ENCODE results near the gene LRRC7. TPM values are rescaled to one million over a fixed set of nuclear protein-coding genes. Genes with fewer than 3 reads are reported as not detected.
"Not testable (repeated sequence)": the region's sequence is repeated elsewhere in the genome, so short reads cannot be mapped to it uniquely, and the experiment has no call there.

Gene LRRC7
- total RNA-seq, 2 experiments from 2014 or later = not detected

DNA sequence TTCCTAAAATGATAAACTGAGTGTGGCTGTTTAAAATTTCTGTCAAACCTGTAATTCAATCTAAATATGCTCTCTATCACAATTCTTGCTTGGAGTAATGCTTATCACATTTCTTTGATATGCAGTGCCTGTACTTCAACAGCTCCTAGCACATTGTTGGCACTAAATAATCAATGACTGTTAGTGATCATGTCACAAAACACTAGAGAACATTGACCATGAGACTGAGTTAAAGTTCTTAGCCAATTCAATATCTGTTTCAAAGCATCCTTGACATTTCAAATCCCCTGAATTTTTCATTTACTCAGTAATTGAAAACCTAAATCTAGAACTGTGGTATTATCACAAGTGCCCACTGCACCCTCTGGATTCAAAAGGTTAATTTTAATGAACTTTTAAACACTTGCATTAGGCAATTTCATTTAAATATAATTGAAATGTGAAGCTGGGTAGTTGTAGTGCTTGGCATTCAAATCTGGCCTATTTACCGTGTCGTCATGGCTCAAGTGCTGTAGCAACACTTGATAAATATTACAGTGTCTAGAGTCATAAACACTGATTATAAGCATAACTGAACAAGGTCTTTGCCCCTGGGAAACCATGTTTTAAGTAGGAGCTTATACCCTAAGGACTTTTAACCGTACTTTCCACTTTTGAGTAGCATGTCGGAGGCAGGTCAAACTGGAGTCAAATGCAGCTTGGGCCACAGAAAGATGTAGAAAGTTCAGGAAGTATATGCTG, 143.6 kb downstream of the LRRC7 start:
- ChIA-PET CTCF (no interaction called here), POLR2A (no interaction called here)
- intact Hi-C loops (cut with micrococcal nuclease) = no loop called here
- Mint-ChIP-seq H3K27me3 (no peaks in the 10 kb centered on the region), H3K27ac (no peak overlapping the region), H3K36me3 (no peaks in the 10 kb centered on the region), H3K4me1 (ENCODE audit: low read depth) (no peaks in the 10 kb centered on the region), H3K9me3 (peaks cover 10% of the 10 kb centered on the region), H3K4me3 (no peak overlapping the region)
- DNase-seq = no peak

DNA sequence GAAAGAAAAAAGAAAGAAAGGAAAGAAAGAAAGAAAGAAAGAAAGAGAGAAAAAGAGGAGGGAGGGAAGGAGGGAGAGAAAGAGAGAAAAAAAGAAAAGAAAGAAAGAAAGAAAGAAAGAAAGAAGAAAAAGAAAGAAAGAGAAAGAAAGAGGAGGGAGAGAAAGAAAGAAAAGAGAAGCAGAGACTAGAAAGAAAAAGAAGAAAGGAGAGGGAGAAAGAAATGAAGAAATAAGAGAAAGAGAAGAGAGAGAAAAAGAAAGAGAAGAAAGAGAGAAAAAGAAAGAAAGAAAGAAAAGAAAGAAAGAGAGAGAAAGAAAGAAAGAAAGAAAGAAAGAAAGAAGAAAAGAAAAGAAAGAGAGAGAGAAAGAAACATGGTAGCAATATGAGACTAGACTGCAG, 150.1 kb downstream of the LRRC7 start:
- CTCF ChIA-PET; H3K27me3 Mint-ChIP-seq; H3K4me3 Mint-ChIP-seq; H3K4me1 Mint-ChIP-seq (ENCODE audit: low read depth); H3K27ac Mint-ChIP-seq; H3K9me3 Mint-ChIP-seq; POLR2A ChIA-PET; DNase-seq; intact Hi-C loops (cut with micrococcal nuclease); H3K36me3 Mint-ChIP-seq: not testable (repeated sequence)

DNA sequence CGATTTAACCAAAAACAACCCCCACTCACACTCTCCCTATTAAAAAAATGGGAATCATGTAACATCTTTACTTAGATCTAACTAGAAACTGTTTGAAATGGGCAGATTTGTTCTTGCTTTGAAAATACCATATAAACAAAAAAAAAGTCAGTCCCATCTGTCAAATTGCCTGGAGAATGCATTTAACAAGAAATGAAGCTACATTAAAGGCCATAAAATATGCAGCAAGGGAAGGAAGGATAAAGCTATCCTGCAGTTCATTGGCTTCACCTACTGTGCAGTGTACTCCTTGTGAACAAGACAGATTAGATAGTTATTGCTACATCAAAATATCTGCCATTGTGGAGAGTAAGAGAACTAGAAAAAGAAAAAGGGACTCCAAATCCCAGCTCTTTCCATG, 160.5 kb downstream of the LRRC7 start:
- no peak overlapping the region for H3K4me3 Mint-ChIP-seq
- DNase-seq = no peak
- H3K27ac Mint-ChIP-seq = no peak overlapping the region
- ChIA-PET CTCF (no interaction called here), POLR2A (no interaction called here)
- no peaks in the 10 kb centered on the region for H3K36me3 Mint-ChIP-seq
- H3K4me1 Mint-ChIP-seq (ENCODE audit: low read depth) = no peaks in the 10 kb centered on the region
- peaks cover 9% of the 10 kb centered on the region for H3K9me3 Mint-ChIP-seq
- intact Hi-C loops (cut with micrococcal nuclease) = no loop called here
- no peaks in the 10 kb centered on the region for H3K27me3 Mint-ChIP-seq

DNA sequence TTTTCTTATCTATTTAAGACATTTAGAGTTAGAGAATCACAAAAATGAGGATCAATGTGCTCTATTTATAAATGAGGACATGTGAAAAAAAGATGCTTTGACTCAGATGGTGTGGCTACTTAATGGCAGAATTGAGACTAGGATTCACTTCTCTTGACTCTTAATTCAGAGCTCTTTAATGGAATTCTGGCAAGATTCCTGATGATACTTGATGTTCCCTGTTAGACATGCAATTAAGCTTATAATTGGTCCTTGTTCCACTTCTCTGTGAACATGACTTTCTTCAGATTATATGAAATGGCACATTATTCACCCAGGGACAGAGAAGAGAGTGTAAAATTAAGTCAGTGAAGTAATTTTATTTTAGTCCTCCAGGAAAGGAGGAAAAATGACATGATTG, 165.3 kb downstream of the LRRC7 start:
- Mint-ChIP-seq H3K27me3 (no peaks in the 10 kb centered on the region), H3K9me3 (peaks cover 9% of the 10 kb centered on the region), H3K27ac (no peak overlapping the region), H3K36me3 (no peaks in the 10 kb centered on the region), H3K4me3 (no peak overlapping the region), H3K4me1 (ENCODE audit: low read depth) (no peaks in the 10 kb centered on the region)
- DNase-seq = no peak
- CTCF ChIA-PET = no interaction called here
- POLR2A ChIA-PET = no interaction called here
- intact Hi-C loops (cut with micrococcal nuclease) = no loop called here

DNA sequence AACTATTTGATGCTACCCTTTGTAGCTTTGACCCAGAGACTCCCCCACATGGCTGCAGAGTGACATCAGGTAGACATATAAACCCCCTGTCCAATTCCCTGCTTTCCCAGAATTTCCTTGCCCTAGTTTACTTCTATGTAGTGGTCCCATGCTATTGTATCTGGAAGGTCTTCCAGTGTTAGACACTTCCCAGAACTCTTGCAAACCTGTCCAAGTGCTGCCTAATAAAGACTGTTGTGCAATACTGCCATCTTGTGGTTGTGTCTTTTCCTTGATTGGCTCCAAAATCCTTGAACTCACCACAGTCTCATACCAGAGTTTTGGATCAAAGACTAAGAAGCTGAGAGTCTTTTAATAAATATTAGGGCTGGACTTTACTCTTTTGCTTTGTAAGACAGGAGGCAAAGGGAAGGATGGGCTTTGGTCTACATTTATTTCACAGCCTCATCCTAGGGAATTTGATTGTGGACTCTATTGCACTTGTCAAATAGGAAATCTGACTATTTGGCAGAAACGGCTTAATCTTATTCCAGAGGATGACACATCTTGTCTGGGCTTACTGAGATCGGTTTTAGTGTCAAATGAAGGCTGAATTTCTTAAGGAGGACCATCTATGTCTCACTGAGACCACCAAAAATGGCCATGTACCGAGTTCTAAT, 169.9 kb downstream of the LRRC7 start:
- Mint-ChIP-seq H3K9me3 (no peaks in the 10 kb centered on the region), H3K27me3 (no peaks in the 10 kb centered on the region), H3K4me3 (no peak overlapping the region), H3K36me3 (no peaks in the 10 kb centered on the region), H3K27ac (no peak overlapping the region), H3K4me1 (ENCODE audit: low read depth) (no peaks in the 10 kb centered on the region)
- intact Hi-C loops (cut with micrococcal nuclease) = loop anchor here (2.0 kb wide), 1 partner anchor 1267 kb away; no protein-coding TSS in a partner anchor
- no peak for DNase-seq
- ChIA-PET CTCF (interaction anchor here (0.6 to 1.8 kb wide), 5 partner anchors 206 to 1617 kb away, joined by 3 to 7 read pairs (median 4); no protein-coding TSS in a partner anchor), POLR2A (no interaction called here)

DNA sequence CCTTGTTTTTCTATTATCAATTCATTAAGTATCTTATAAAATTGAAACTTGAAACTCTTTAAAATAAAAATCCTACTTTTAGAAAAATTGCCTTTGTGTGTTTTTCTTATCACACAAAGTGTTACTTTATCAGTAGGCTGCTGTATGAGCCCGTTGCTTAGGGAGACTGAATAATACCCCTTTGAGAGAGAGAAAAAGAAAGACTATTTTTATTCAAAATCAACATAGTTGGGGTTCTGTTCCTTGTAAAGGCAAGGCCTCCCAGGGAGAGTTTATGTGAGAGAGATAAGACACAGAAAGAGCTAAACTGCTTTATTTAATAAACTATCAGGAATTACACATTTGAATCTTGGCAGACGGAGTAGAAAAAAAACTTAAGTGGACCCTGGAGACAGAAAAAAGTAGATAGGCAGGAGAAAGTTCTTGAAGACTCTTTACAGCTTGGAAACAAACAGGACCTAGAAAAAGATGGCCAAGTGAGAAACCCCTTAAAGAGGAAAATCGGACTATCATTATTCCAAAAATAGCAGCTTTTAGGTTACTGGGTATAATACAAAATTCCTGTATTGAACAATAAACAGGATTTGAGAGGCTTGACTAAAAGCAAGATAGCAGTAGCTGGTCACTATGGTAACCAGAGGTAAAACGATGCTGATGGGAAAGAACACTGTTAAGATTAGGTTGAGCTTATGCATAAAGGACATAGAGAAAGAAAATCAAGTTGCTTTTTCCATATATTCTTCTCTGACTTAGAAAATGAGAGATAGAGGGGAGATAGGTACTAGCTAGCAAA, 170.9 kb downstream of the LRRC7 start:
- no peaks in the 10 kb centered on the region for H3K27me3 Mint-ChIP-seq
- ChIA-PET CTCF (interaction anchor here (0.9 to 1.8 kb wide), 3 partner anchors 1616 to 1621 kb away, joined by 4 to 7 read pairs (median 6); no protein-coding TSS in a partner anchor), POLR2A (no interaction called here)
- intact Hi-C loops (cut with micrococcal nuclease) = no loop called here
- no peaks in the 10 kb centered on the region for H3K36me3 Mint-ChIP-seq
- H3K4me3 Mint-ChIP-seq = no peak overlapping the region
- no peak overlapping the region for H3K27ac Mint-ChIP-seq
- no peaks in the 10 kb centered on the region for H3K9me3 Mint-ChIP-seq
- H3K4me1 Mint-ChIP-seq (ENCODE audit: low read depth) = no peaks in the 10 kb centered on the region
- no peak for DNase-seq

DNA sequence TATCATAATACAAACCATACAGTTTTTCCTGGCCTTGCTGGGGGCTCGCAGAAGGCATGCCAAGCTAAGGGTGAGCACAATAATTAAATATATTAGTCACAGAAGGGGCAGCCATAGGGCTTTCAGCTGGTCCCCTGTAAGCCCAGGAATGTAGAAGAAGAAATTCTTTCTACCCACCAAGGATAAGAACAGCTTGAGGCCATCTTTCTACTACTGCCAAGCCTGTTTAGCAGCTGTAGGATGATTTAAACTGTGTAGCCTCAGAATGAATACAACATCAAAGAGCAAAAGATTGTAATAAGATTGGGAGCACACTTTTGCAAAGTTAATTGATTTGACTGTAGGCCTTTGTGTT, 171.5 kb downstream of the LRRC7 start:
- ChIA-PET POLR2A (no interaction called here), CTCF (interaction anchor here (1.6 to 1.8 kb wide), 2 partner anchors 1619 to 1622 kb away, joined by 6 to 7 read pairs; no protein-coding TSS in a partner anchor)
- H3K4me3 Mint-ChIP-seq = no peak overlapping the region
- H3K4me1 Mint-ChIP-seq (ENCODE audit: low read depth) = no peaks in the 10 kb centered on the region
- H3K36me3 Mint-ChIP-seq = no peaks in the 10 kb centered on the region
- intact Hi-C loops (cut with micrococcal nuclease) = no loop called here
- H3K9me3 Mint-ChIP-seq = no peaks in the 10 kb centered on the region
- H3K27me3 Mint-ChIP-seq = no peaks in the 10 kb centered on the region
- no peak overlapping the region for H3K27ac Mint-ChIP-seq
- DNase-seq = no peak

DNA sequence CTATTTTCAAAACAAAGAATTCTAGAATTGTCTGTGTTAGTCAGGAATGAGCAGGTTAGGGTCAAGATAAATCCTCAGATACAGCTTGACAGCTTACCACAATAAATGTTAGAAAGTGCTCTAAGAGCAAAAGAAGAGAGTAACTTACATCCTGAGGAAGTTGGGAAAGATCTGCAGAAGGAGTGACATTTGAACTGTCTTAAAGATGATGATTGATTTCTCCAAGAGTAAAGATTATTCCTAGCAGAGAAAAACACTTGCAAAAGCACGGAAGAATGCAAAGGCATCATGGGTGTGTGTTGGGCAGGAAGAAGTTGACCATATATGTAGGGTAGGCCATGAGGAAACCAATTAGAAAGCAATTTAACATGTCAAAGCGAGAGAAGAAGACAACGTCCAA, 175.4 kb downstream of the LRRC7 start:
- Mint-ChIP-seq H3K4me3 (no peak overlapping the region), H3K27ac (no peak overlapping the region), H3K4me1 (ENCODE audit: low read depth) (no peaks in the 10 kb centered on the region), H3K36me3 (no peaks in the 10 kb centered on the region), H3K9me3 (no peaks in the 10 kb centered on the region), H3K27me3 (no peaks in the 10 kb centered on the region)
- no peak for DNase-seq
- POLR2A ChIA-PET = no interaction called here
- CTCF ChIA-PET = no interaction called here
- intact Hi-C loops (cut with micrococcal nuclease) = no loop called here

DNA sequence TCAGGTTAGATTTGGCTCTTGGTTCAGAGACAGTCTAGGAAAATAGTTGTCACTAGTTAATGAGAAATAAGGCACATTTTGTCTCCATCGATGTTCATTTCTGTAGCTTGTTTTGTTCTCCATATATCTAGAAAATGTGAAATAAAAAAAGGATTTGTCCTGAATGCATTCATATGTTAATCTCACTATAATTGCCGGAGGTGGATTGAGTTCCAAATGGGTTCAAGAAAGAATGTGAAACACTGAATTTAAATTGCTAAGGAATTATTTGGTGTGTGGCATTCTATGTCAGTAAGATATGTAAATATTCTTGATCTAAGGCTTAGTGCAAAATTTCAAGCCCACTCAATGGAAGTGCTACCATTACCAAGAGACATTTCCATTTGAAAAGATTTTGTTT, 176.7 kb downstream of the LRRC7 start:
- intact Hi-C loops (cut with micrococcal nuclease) = no loop called here

DNA sequence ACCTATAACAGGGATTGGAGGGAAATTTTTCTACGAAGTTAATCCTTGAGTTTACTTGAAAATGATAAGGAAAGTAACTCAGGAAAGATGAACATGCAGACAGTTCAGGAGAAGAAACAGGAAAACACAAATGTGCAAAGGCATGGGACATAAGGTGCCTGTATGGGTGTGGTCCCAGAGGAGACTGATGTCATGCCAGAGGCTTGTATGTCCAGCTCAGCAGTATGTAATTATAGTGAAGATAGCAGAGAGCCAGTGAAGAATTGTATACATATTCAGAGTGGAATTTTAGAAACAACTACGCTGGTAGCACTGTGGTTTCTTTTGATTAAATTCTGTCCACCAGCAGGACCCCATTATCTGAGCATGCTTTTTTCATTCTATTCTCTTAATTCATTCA, 179.5 kb downstream of the LRRC7 start:
- ChIA-PET CTCF (no interaction called here), POLR2A (no interaction called here)
- no peak overlapping the region for H3K4me3 Mint-ChIP-seq
- no peak overlapping the region for H3K27ac Mint-ChIP-seq
- H3K36me3 Mint-ChIP-seq = no peaks in the 10 kb centered on the region
- no peak for DNase-seq
- H3K4me1 Mint-ChIP-seq (ENCODE audit: low read depth) = no peaks in the 10 kb centered on the region
- intact Hi-C loops (cut with micrococcal nuclease) = no loop called here
- H3K9me3 Mint-ChIP-seq = no peaks in the 10 kb centered on the region
- H3K27me3 Mint-ChIP-seq = no peaks in the 10 kb centered on the region

More for the DNA sequence above, 176.7 kb downstream of the LRRC7 start:
- Mint-ChIP-seq H3K4me1 (ENCODE audit: low read depth) (no peaks in the 10 kb centered on the region), H3K4me3 (no peak overlapping the region), H3K9me3 (no peaks in the 10 kb centered on the region), H3K27me3 (no peaks in the 10 kb centered on the region), H3K27ac (no peak overlapping the region), H3K36me3 (no peaks in the 10 kb centered on the region)
- no peak for DNase-seq
- POLR2A ChIA-PET = no interaction called here
- CTCF ChIA-PET = no interaction called here

DNA sequence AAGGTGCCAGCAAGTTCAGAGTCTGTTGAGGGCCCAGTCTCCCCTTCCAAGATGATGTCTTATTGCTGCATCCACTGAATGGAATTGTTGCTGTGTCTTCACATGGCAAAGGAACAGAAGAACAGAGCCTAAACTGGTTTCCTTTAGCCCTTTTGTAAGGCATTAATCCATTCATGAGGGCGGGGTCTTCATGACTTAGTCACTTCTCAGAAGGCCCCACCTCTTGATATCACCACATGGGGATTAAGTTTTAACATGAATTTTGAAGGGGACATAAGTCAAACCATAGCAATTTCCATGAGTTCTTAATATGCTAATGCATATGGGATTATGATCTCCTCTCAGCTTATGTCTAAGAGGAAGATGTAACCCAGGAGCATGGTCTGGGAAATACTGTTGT, 182.9 kb downstream of the LRRC7 start:
- H3K9me3 Mint-ChIP-seq = peaks cover 3% of the 10 kb centered on the region
- H3K4me3 Mint-ChIP-seq = no peak overlapping the region
- H3K27ac Mint-ChIP-seq = no peak overlapping the region
- POLR2A ChIA-PET = no interaction called here
- H3K36me3 Mint-ChIP-seq = no peaks in the 10 kb centered on the region
- H3K27me3 Mint-ChIP-seq = no peaks in the 10 kb centered on the region
- intact Hi-C loops (cut with micrococcal nuclease) = no loop called here
- DNase-seq = no peak
- CTCF ChIA-PET = no interaction called here
- no peaks in the 10 kb centered on the region for H3K4me1 Mint-ChIP-seq (ENCODE audit: low read depth)

DNA sequence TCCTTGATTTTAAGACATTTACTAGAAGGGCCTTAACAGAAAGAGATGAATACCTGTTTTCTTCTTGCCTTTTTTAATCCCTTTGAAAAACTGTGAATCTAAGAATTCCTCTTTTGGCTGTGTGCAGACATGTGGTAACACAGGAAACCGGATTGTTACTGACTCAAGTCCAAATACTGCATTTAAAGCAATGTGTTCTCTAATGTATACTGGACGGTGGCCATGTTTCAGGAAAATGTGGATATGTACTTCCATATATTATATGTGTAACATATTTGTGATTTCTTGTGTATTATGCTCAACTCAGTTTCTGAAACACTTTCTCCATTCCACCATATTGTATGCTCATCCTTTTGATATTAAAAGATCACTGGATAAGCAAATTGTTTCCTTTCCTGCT, 185.1 kb downstream of the LRRC7 start:
- Mint-ChIP-seq H3K36me3 (no peaks in the 10 kb centered on the region), H3K27ac (no peak overlapping the region), H3K9me3 (peaks cover 3% of the 10 kb centered on the region), H3K4me1 (ENCODE audit: low read depth) (no peaks in the 10 kb centered on the region), H3K4me3 (no peak overlapping the region), H3K27me3 (no peaks in the 10 kb centered on the region)
- intact Hi-C loops (cut with micrococcal nuclease) = no loop called here
- CTCF ChIA-PET = no interaction called here
- POLR2A ChIA-PET = no interaction called here
- no peak for DNase-seq

Measured in activated CD4-positive, alpha-beta memory T cell treated with anti-CD3 and anti-CD28 coated beads for 36 hours (primary cell).